LNCaP clone FGC (cell line): Measurements from ENCODE around the gene APOA1.

Experiments
- DNase-seq: peaks from one replicate; pipeline ENCODE4 v3.0.0-alpha.2; 2011; ENCODE audit warnings: low read depth
- H3K4me3 ChIP-seq: 2 replicates; pipeline ENCODE4 v1.5.1; 2011; ENCODE audit warnings: mild to moderate bottlenecking, low read depth, low read length, control low read depth
- CTCF ChIP-seq: IDR thresholded peaks from 2 replicates; pipeline ENCODE4 v1.5.1; 2012; ENCODE audit warnings: mild to moderate bottlenecking; ENCODE audit not compliant: control insufficient read depth, insufficient read depth; ENCODE audit errors: extremely low read depth

APOA1 gene

GRCh38 chr11:116831790-116832349 is 5.6 kb downstream of the APOA1 start:
- no peak overlapping the region for H3K4me3 ChIP-seq
- no peak for TF ChIP-seq CTCF
- DNase-seq = no peak

GRCh38 chr11:116830184-116830912 is 7.1 kb downstream of the APOA1 start:
- TF ChIP-seq CTCF = no peak
- no peak overlapping the region for H3K4me3 ChIP-seq

GRCh38 chr11:116829525-116830183 is 7.8 kb downstream of the APOA1 start, which contains the start of gene APOC3:
TSS of gene APOC3 (plus strand) at chr11:116829907. CDS start at chr11:116830583, 676 bp downstream.
- no peak for DNase-seq
- no peak for TF ChIP-seq CTCF
- H3K4me3 ChIP-seq = no peak within 1 kb of the TSS

More at GRCh38 chr11:116830184-116830912, 7.1 kb downstream of the APOA1 start:
- no peak for DNase-seq

- no peak for DNase-seq
- H3K4me3 ChIP-seq = no peak overlapping the region
- TF ChIP-seq CTCF = no peak
Observed at GRCh38 chr11:116828632-116829524, 8.5 kb downstream of the APOA1 start.

- TF ChIP-seq CTCF = no peak
- no peak overlapping the region for H3K4me3 ChIP-seq
- no peak for DNase-seq
Observed at GRCh38 chr11:116827461-116827860, 10.0 kb downstream of the APOA1 start.

- H3K4me3 ChIP-seq = no peak overlapping the region
- no peak for TF ChIP-seq CTCF
- no peak for DNase-seq
Observed at GRCh38 chr11:116826751-116827431, 10.5 kb downstream of the APOA1 start.
